H1 (cell line): ENCODE data around the gene TSPAN9. TPM values are rescaled to one million over a fixed set of nuclear protein-coding genes. Genes with fewer than 3 reads are reported as not detected.

Experiments
- BCL11A ChIP-seq, 2 experiments: IDR thresholded peaks; one replicate each; pipeline ENCODE4 v1.6.1; 2011; ENCODE audit warnings: low read depth in 2 of 2, low read length in 2 of 2, mild to moderate bottlenecking in 2 of 2
- CEBPB ChIP-seq: IDR thresholded peaks from 2 replicates; pipeline ENCODE4 v1.6.1; 2012; ENCODE audit warnings: low read depth, low read length
- CREB1 ChIP-seq: IDR thresholded peaks from 2 replicates; pipeline ENCODE4 v1.6.1; 2012; ENCODE audit warnings: inconsistent platforms
- CTCF ChIP-seq, 3 experiments: IDR thresholded peaks; 1 replicate in 2 of 3; 2 replicates in 1 of 3; pipeline versions ENCODE4 v1.5.1 to v1.6.1; 2011; ENCODE audit warnings: low read length in 3 of 3, mild to moderate bottlenecking in 3 of 3, inconsistent platforms in 2 of 3, low read depth in 1 of 3, moderate library complexity in 1 of 3; ENCODE audit not compliant: insufficient read depth in 1 of 3; ENCODE audit errors: control extremely low read depth in 1 of 3
- EGR1 ChIP-seq: IDR thresholded peaks from 2 replicates; pipeline ENCODE4 v1.6.1; 2011; ENCODE audit warnings: low read depth, low read length, borderline replicate concordance
- FOSL1 ChIP-seq: IDR thresholded peaks from 2 replicates; pipeline ENCODE4 v1.6.1; 2011; ENCODE audit warnings: mild to moderate bottlenecking, low read depth, low read length, moderate library complexity; ENCODE audit not compliant: insufficient read depth
- GABPA ChIP-seq: IDR thresholded peaks from 2 replicates; pipeline ENCODE4 v1.6.1; 2011; ENCODE audit warnings: mild to moderate bottlenecking, low read length, moderate library complexity, borderline replicate concordance; ENCODE audit not compliant: insufficient read depth
- HDAC6 ChIP-seq: IDR thresholded peaks from one replicate; pipeline ENCODE4 v1.7.1; 2012; ENCODE audit warnings: low read depth, mild to moderate bottlenecking, inconsistent platforms, low read length, moderate library complexity
- JUN ChIP-seq: IDR thresholded peaks from 2 replicates; pipeline ENCODE4 v1.6.1; 2011; ENCODE audit warnings: low read depth, mild to moderate bottlenecking, improper control_type of control experiment, low read length
- MAX ChIP-seq: IDR thresholded peaks from 2 replicates; pipeline ENCODE4 v1.6.1; 2012; ENCODE audit warnings: inconsistent platforms
- POLR2A ChIP-seq, 2 experiments: IDR thresholded peaks; 1 replicate in 1 of 2; 2 replicates in 1 of 2; pipeline ENCODE4 v1.6.1; 2011; ENCODE audit warnings: low read depth in 2 of 2, low read length in 2 of 2, mild to moderate bottlenecking in 2 of 2; ENCODE audit errors: control extremely low read depth in 1 of 2
- POLR2AphosphoS5 ChIP-seq: IDR thresholded peaks from 2 replicates; pipeline ENCODE4 v1.6.1; 2011; ENCODE audit warnings: low read depth, low read length
- RAD21 ChIP-seq, 2 experiments: IDR thresholded peaks in 1 of 2; conservative IDR thresholded peaks in 1 of 2; 2 replicates each; pipeline ENCODE4 v1.6.1; 2011; ENCODE audit warnings: low read depth in 2 of 2, low read length in 2 of 2, improper control_type of control experiment in 1 of 2, inconsistent platforms in 1 of 2, mild to moderate bottlenecking in 1 of 2, moderate library complexity in 1 of 2
- SIN3A ChIP-seq, 2 experiments: IDR thresholded peaks in 1 of 2; conservative IDR thresholded peaks in 1 of 2; 2 replicates each; pipeline ENCODE4 v1.6.1; 2011 to 2012; ENCODE audit warnings: low read length in 2 of 2, improper control_type of control experiment in 1 of 2, low read depth in 1 of 2, mild to moderate bottlenecking in 1 of 2
- SP1 ChIP-seq: IDR thresholded peaks from 2 replicates; pipeline ENCODE4 v1.6.1; 2011; ENCODE audit warnings: low read depth, low read length
- TAF1 ChIP-seq: IDR thresholded peaks from 2 replicates; pipeline ENCODE4 v1.6.1; 2011; ENCODE audit warnings: mild to moderate bottlenecking, low read depth, low read length
- TBP ChIP-seq: IDR thresholded peaks from 2 replicates; pipeline ENCODE4 v1.6.1; 2011; ENCODE audit warnings: low read depth, low read length, improper control_type of control experiment
- TEAD4 ChIP-seq: IDR thresholded peaks from 2 replicates; pipeline ENCODE4 v1.6.1; 2012; ENCODE audit warnings: low read depth, low read length, inconsistent platforms, mixed read lengths
- YY1 ChIP-seq: IDR thresholded peaks from 2 replicates; pipeline ENCODE4 v1.6.1; 2011; ENCODE audit warnings: low read depth, mild to moderate bottlenecking, low read length
- ZNF274 ChIP-seq: IDR thresholded peaks from 2 replicates; pipeline ENCODE4 v1.7.0; 2012; ENCODE audit warnings: low read length, borderline replicate concordance; ENCODE audit errors: extremely low read depth
- polyA plus RNA-seq, 7 experiments: library from polyadenylated mRNA; depleted of rRNA in 3 of 7; stranded (reverse) in 5 of 7; unstranded in 2 of 7; fragments of >200 nt in 5 of 7; fragments of 200-250 nt in 2 of 7; gene quantifications; 1 replicate in 5 of 7; 2 replicates in 1 of 7; 4 replicates in 1 of 7; pipeline versions ENCODE4 v1.2.1 to v1.2.3, GENCODE V29; 2011 to 2013; ENCODE audit warnings: missing spikeins in 2 of 7, mixed read lengths in 2 of 7
- total RNA-seq: library from RNA; stranded (reverse); fragmentation: NEBNext Ultra II Directional; extraction: Animal tissue kit (Norgen Biotek cat#: 25700); gene quantifications from 2 replicates; pipeline ENCODE4 v1.2.1, GENCODE V29; 2021
- TF ChIP-seq, protein P1 (sequence below): IDR thresholded peaks from 2 replicates; pipeline ENCODE4 v1.6.1; 2012; ENCODE audit warnings: inconsistent platforms

Gene TSPAN9
- total and polyA plus RNA-seq, 2 of the 8 experiments (the other 6 are each of a cell fraction or from before 2014, with no cell fraction given), result 11.5 to 29.1 TPM

- TF ChIP-seq TEAD4 (no peak), EGR1 (no peak), HDAC6 (no peak), TAF1 (no peak), MAX (peak; percentile 72), TBP (no peak), JUN (no peak), POLR2AphosphoS5 (no peak), YY1 (no peak), FOSL1 (no peak), CREB1 (no peak), BCL11A (IDR thresholded peaks at IDR 0.05; ENCODE audit: low read depth in 2 of 2, low read length in 2 of 2) (no peak), GABPA (peak; percentile 22; the same call in 1 of the 2 replicates), RAD21 (IDR thresholded peaks at IDR 0.05 in 1 of 2, conservative IDR thresholded peaks at IDR 0.05 in 1 of 2; ENCODE audit: low read depth in 2 of 2, low read length in 2 of 2) (peak; percentile 19 to 40; a peak in 2 of 4 replicates), ZNF274 (no peak), CEBPB (no peak), SIN3A (conservative IDR thresholded peaks at IDR 0.05 in 1 of 2, IDR thresholded peaks at IDR 0.05 in 1 of 2; ENCODE audit: low read depth in 1 of 2, low read length in 2 of 2) (peak in 1 of 2 experiments; percentile 46; a peak in 1 of 4 replicates), SP1 (no peak), POLR2A (IDR thresholded peaks at IDR 0.05; ENCODE audit: control extremely low read depth in 1 of 2, low read depth in 2 of 2, low read length in 2 of 2) (no peak), CTCF (IDR thresholded peaks at IDR 0.05; ENCODE audit: control extremely low read depth in 1 of 3, insufficient read depth in 1 of 3, low read depth in 1 of 3, low read length in 3 of 3) (peak in 1 of 3 experiments; percentile 54; a peak in 2 of 4 replicates)
- TF ChIP-seq, protein P1, sequence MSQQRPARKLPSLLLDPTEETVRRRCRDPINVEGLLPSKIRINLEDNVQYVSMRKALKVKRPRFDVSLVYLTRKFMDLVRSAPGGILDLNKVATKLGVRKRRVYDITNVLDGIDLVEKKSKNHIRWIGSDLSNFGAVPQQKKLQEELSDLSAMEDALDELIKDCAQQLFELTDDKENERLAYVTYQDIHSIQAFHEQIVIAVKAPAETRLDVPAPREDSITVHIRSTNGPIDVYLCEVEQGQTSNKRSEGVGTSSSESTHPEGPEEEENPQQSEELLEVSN, result no peak
- TF ChIP-seq, all 59 proteins: peak for 5
Measured at GRCh38 chr12:3141339-3142321, 64.5 kb downstream of the TSPAN9 start (continued).
